Fibroblast of lung (primary cell): Measurements from ENCODE around the gene OTOS. TPM values are rescaled to one million over a fixed set of nuclear protein-coding genes. Genes with fewer than 3 reads are reported as not detected.

Experiments
- DNase-seq, 2 donors: peaks; one replicate each; pipeline versions ENCODE4 v3.0.0 to v3.0.0-alpha.2; 2010; ENCODE audit warnings: low read depth in 2 of 2
- H2AFZ ChIP-seq: 2 replicates; pipeline ENCODE4 v1.5.1; 2012; ENCODE audit warnings: low read length, control low read depth, inconsistent platforms
- H3K27ac ChIP-seq: 2 replicates; pipeline ENCODE4 v1.5.1; 2011; ENCODE audit warnings: low read length, control low read depth; ENCODE audit not compliant: insufficient read depth
- H3K27me3 ChIP-seq: 2 replicates; pipeline ENCODE4 v1.5.1; 2011; ENCODE audit warnings: mild to moderate bottlenecking, low read length; ENCODE audit not compliant: control insufficient read depth, insufficient read depth
- H3K36me3 ChIP-seq: 2 replicates; pipeline ENCODE4 v1.5.1; 2011; ENCODE audit warnings: low read length; ENCODE audit not compliant: control insufficient read depth, insufficient read depth
- H3K4me1 ChIP-seq: 2 replicates; pipeline ENCODE4 v1.5.1; 2011; ENCODE audit warnings: low read length; ENCODE audit not compliant: control insufficient read depth, insufficient read depth; ENCODE audit errors: extremely low read depth
- H3K4me2 ChIP-seq: 2 replicates; pipeline ENCODE4 v1.5.1; 2011; ENCODE audit warnings: low read length, control low read depth; ENCODE audit not compliant: insufficient read depth; ENCODE audit errors: extremely low read depth
- H3K4me3 ChIP-seq, 4 experiments: fragments of 200-600 bp in 1 of 4; sonication (generic) in 1 of 4; replicated peaks in 1 of 4; 2 replicates each; pipeline ENCODE4 v1.5.1; 2011 to 2016; ENCODE audit warnings: low read length in 4 of 4, low read depth in 3 of 4, mild to moderate bottlenecking in 3 of 4, control low read depth in 2 of 4, inconsistent platforms in 1 of 4, mixed read lengths in 1 of 4; ENCODE audit not compliant: insufficient read depth in 1 of 4; ENCODE audit errors: control extremely low read depth in 1 of 4
- H3K79me2 ChIP-seq: 2 replicates; pipeline ENCODE4 v1.5.1; 2012; ENCODE audit warnings: mild to moderate bottlenecking, low read length, inconsistent platforms; ENCODE audit not compliant: control insufficient read depth, insufficient read depth
- H3K9ac ChIP-seq: 2 replicates; pipeline ENCODE4 v1.5.1; 2011; ENCODE audit warnings: mild to moderate bottlenecking, low read length, control low read depth; ENCODE audit not compliant: insufficient read depth
- H3K9me3 ChIP-seq: 2 replicates; pipeline ENCODE4 v1.5.1; 2012; ENCODE audit warnings: low read depth, low read length; ENCODE audit not compliant: control insufficient read depth, insufficient read depth
- H4K20me1 ChIP-seq: 2 replicates; pipeline ENCODE4 v1.5.1; 2011; ENCODE audit warnings: low read length; ENCODE audit not compliant: control insufficient read depth, insufficient read depth; ENCODE audit errors: extremely low read depth
- CTCF ChIP-seq, 2 donors: IDR thresholded peaks in 1 of 2; conservative IDR thresholded peaks in 1 of 2; 1 replicate in 1 of 2; 2 replicates in 1 of 2; pipeline ENCODE4 v1.5.1; 2011 to 2012; ENCODE audit warnings: low read length in 2 of 2, control low read depth in 1 of 2, inconsistent platforms in 1 of 2, low read depth in 1 of 2, mild to moderate bottlenecking in 1 of 2
- EZH2 ChIP-seq: IDR thresholded peaks from 2 replicates; pipeline ENCODE4 v1.5.1; 2012; ENCODE audit warnings: low read length, control low read depth, mild to moderate bottlenecking; ENCODE audit errors: missing control alignments
- polyA plus RNA-seq, 2 donors: library from polyadenylated mRNA; depleted of rRNA in 1 of 2; stranded (reverse) in 1 of 2; unstranded in 1 of 2; fragments of >200 nt; gene quantifications; 2 replicates each; pipeline ENCODE4 v1.2.1, GENCODE V29; 2011 to 2012; ENCODE audit warnings: missing spikeins in 1 of 2
- total RNA-seq: library from RNA; depleted of rRNA; stranded (reverse); fragments of >200 nt; gene quantifications from 2 replicates; pipeline ENCODE4 v1.2.1, GENCODE V29; 2014

The OTOS gene
- total and polyA plus RNA-seq, 2 donors (not counting 1 experiment from before 2014, with no cell fraction given): not detected

GRCh38 chr2:240146627-240147278 is 6.3 kb upstream of the OTOS start:
- Histone ChIP-seq H2AFZ (no peak overlapping the region), H3K9ac (no peak overlapping the region)
- TF ChIP-seq EZH2 (no peak), CTCF (conservative IDR thresholded peaks at IDR 0.05 in 1 of 2, IDR thresholded peaks at IDR 0.05 in 1 of 2; ENCODE audit: low read depth in 1 of 2, low read length in 2 of 2) (no peak)

DNA sequence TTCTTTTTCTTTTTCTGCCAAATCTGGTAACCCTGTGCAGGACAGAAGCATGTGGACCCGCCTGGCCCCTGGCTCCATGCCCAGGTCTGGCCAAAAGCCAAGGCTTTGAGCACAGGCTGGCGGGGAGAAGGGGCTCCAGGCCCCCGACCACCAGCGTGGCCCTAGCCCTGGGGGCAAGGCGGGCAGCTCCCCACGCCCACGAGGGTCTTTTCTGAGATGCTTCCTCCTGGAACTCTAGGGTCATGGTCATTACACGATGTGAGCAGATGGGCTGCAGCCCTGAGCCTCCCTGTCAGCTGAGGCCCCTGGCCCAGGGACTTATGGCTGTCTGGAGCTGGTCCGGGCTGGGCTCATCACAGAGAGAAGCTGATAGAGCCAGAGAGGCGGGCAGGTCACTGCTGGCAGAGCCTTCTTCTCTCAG is 5.7 kb upstream of the OTOS start:
- Histone ChIP-seq H3K27me3 (no peaks in the 10 kb centered on the region), H3K79me2 (no peaks in the 10 kb centered on the region), H3K27ac (no peak overlapping the region), H3K4me2 (no peak overlapping the region), H2AFZ (no peak overlapping the region), H3K9me3 (peaks cover 1% of the 10 kb centered on the region), H3K4me1 (no peaks in the 10 kb centered on the region), H3K36me3 (no peaks in the 10 kb centered on the region), H3K9ac (no peak overlapping the region), H4K20me1 (no peaks in the 10 kb centered on the region), H3K4me3 (no peak overlapping the region)
- no peak for DNase-seq
- no peak for TF ChIP-seq CTCF (conservative IDR thresholded peaks at IDR 0.05 in 1 of 2, IDR thresholded peaks at IDR 0.05 in 1 of 2; ENCODE audit: low read depth in 1 of 2, low read length in 2 of 2)
- no peak for TF ChIP-seq EZH2

More at GRCh38 chr2:240146627-240147278, 6.3 kb upstream of the OTOS start:
- Histone ChIP-seq H4K20me1 (no peaks in the 10 kb centered on the region), H3K79me2 (no peaks in the 10 kb centered on the region), H3K4me1 (no peaks in the 10 kb centered on the region), H3K4me2 (no peak overlapping the region), H3K9me3 (peaks cover 1% of the 10 kb centered on the region), H3K27ac (no peak overlapping the region), H3K36me3 (no peaks in the 10 kb centered on the region), H3K4me3 (no peak overlapping the region), H3K27me3 (no peaks in the 10 kb centered on the region)
- DNase-seq: no peak

- Histone ChIP-seq H3K27me3 (peaks cover 1% of the 10 kb centered on the region), H3K79me2 (no peaks in the 10 kb centered on the region), H3K9me3 (peaks cover 1% of the 10 kb centered on the region), H3K4me1 (no peaks in the 10 kb centered on the region), H3K27ac (no peak overlapping the region), H2AFZ (no peak overlapping the region), H3K4me3 (no peak overlapping the region), H3K4me2 (no peak overlapping the region), H3K36me3 (no peaks in the 10 kb centered on the region), H3K9ac (no peak overlapping the region), H4K20me1 (no peaks in the 10 kb centered on the region)
- TF ChIP-seq EZH2: no peak
- no peak for TF ChIP-seq CTCF (conservative IDR thresholded peaks at IDR 0.05 in 1 of 2, IDR thresholded peaks at IDR 0.05 in 1 of 2; ENCODE audit: low read depth in 1 of 2, low read length in 2 of 2)
- DNase-seq: no peak
These were observed 5.0 kb upstream of the OTOS start for GRCh38 chr2:240145461-240145860.
